Activated T-helper 9 cell treated with anti-CD3 and anti-CD28 coated beads, Interleukin-2, amount 50 U/mL, for 16 hours (primary cell): ENCODE measurements around the gene HOXC6.

ENCODE experiments used
- DNase-seq: peaks from one replicate; pipeline ENCODE4 v3.0.0-alpha.2; 2020; ENCODE audit warnings: low read depth

The HOXC6 gene

GRCh38 chr12:53990311-53991076 is 37.7 kb upstream of the HOXC6 start:
- DNase-seq = no peak

GRCh38 chr12:53991077-53991460 is 37.2 kb upstream of the HOXC6 start:
- no peak for DNase-seq

- no peak for DNase-seq
Observed at GRCh38 chr12:53992377-53992889, 35.8 kb upstream of the HOXC6 start.

GRCh38 chr12:53993162-53994008 is 34.9 kb upstream of the HOXC6 start:
- no peak for DNase-seq

GRCh38 chr12:53994009-53994263 is 34.3 kb upstream of the HOXC6 start:
- DNase-seq = no peak

- DNase-seq = no peak
Observed at GRCh38 chr12:53994264-53995001, 33.8 kb upstream of the HOXC6 start.

- DNase-seq = no peak
Observed at GRCh38 chr12:53995002-53995377, 33.2 kb upstream of the HOXC6 start.

GRCh38 chr12:53995378-53996239 is 32.6 kb upstream of the HOXC6 start:
- DNase-seq = no peak

- no peak for DNase-seq
Observed at GRCh38 chr12:53996240-53997203, 31.7 kb upstream of the HOXC6 start.

- no peak for DNase-seq
Observed at GRCh38 chr12:53997204-53998109, 30.8 kb upstream of the HOXC6 start.

- DNase-seq = no peak
Observed at GRCh38 chr12:53998110-53998899, 29.9 kb upstream of the HOXC6 start.

- DNase-seq = no peak
Observed at GRCh38 chr12:53998900-53999236, 29.4 kb upstream of the HOXC6 start.

GRCh38 chr12:53999559-54000115 is 28.6 kb upstream of the HOXC6 start:
- DNase-seq = no peak

GRCh38 chr12:54000116-54001114 is 27.8 kb upstream of the HOXC6 start, which contains the start of gene HOXC9:
Gene HOXC9, plus strand, starts transcription at chr12:54000161. Its CDS starts 28 bp downstream, at chr12:54000189.
- DNase-seq = no peak

GRCh38 chr12:54001283-54002187 is 26.7 kb upstream of the HOXC6 start:
- DNase-seq = no peak
